Anterior cingulate cortex (tissue), 58 donors: Measurements from ENCODE around the gene TBXAS1.

Experiments used
- DNase-seq, 58 donors: peaks; one replicate each; lab custom pipeline; 2025; lab: John Stamatoyannopoulos, UW

Gene TBXAS1

DNA sequence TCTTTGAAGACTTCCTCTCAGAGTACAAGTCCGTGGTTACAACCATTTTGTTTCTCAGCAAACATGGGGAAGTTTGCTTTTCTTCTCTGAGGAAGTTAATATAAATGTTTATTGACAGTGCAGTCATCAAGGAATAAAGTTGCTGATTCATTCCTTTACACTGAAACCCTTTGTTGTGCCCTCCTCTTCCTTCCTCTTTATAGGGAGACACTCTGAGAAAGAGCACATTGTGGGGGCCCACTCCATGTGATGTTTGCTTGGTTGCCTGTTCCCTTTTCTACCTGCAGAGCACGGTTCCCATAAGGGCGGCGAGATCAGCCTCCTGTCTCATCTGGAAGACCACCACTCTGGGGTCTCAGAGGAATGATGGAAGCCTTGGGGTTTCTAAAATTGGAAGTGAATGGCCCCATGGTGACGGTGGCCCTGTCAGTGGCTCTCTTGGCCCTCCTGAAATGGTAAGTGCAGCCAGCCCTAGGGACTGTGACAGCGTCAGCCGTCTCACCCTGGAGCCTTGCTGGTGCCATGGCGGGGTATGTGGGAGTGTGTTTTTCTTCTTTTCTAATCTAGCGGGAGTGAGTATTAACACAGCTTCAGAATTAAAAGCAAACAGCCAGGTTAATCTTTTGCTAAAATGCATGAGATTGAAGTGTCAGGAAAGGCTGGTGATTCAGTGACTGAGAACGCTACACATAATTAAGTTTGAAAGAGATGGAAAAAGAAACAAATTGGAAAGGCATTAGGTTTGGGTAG, at the start of gene TBXAS1:
TSS of gene TBXAS1 (plus strand) at position 240 of the 750 bp plus-strand sequence. CDS start at position 367, 127 bp downstream.
- peak in 9 of 58 donors; percentile 2 to 63 (median 6) for DNase-seq

DNA sequence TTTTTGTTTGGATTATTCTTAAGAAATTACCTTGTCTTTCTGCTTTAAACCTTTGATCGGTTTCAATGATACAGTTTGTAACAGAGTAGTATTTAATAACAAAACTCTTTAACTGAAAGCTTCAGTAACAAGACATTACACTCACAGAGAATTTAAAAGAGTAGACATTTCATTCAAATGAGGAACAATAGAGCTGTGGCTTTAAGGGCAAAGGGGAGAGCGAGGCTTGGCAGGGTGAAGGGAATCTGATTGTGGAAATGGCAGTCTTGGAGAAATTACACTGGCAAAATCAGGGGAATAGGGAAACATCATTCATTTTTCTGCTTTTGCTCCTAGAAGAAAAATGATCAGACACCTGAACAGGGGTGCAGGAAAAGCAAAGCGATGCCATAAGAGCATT, 46.1 kb upstream of the TBXAS1 start:
- no peak for DNase-seq

DNA sequence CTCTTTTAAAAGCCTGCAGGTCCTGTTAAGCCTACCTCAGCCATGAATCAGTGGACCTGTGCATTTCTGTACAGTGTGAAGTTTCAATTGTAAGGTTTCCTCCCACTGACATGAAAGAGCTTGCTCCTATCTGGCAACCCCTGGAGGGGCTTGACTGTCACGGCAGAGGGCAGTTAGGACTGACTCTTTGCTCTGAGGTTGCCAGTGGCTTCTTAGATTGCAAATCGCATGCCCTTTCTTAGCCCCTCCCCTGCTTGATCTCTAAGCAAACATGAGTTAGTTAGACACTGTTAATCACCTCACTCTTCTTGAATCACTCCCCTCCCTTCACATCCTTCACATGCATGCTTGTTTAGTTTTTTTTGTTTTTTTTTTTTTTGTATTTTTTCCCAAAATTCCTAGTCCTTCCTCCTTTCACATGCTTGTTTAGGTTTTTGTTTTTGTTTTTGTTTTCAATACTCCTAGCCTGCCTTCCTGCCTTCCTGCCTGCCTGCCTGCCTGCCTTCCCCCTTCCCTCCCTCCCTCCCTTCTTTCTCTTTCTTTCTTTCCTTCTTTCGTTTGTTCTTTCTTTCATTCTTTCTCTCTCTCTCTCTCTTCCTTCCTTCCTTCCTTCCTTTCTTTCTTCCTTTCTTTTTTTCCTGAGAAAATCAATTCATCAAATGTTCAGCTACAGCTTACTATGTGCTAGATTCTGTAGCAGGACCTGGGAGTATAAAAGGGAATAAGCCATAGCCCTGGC, 45.2 kb upstream of the TBXAS1 start:
- DNase-seq = no peak

DNA sequence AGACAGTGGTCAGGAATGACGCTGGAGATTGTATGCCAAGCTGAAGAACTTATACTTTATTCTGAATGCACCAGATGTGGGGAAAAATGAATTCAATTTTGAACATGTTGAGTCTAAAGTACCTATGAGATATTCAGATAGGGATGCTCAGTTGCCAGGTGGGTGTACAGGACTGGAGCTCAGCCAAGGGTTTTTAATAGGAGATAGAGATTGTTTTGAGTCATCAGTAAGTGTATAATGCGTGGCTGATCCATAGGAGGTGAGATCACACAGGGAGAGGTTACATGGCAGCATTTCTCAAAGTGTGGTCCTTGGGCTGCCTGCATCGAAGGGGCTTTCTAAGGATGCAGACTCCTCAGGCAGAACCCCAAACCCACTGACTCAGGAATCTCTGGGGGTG, 44.4 kb upstream of the TBXAS1 start:
- no peak for DNase-seq

DNA sequence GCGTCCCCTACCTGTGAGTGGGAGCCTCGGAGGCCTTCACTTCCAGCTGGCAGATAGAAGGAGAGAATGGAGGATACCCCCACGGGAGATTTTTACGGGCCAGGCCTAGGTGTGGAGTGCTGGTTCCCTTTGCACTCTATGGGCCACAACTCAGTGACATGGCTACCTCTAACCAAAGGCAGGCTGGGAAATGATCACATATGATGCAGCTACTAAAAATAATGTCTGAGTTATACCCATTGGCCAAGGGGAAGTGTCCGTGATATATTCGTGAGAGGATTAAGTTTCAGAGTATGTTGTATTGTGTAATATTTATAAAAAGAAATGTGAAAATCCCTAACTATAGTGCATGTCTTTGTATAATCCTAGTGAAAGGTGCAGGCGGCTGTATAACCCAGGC, 37.7 kb upstream of the TBXAS1 start:
- DNase-seq = no peak

DNA sequence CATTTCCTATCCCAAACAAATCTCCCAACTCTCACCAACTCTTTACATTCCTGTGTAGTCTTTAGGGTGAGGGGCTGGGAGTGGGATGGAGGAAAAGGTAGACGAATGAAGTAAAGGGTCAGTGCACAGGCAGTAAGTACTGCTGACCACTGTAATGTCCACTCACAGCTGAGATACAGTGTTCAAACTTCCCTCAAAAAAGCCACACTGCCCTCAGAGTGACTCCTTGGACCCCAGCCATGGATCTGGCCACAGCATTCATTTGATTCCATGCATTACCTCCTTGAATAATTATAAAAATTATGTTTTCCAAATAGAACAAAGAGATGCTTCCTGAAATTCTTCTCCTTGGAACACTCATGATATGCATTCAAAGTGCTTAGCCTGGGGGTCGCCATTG, 31.5 kb upstream of the TBXAS1 start:
- DNase-seq = no peak

DNA sequence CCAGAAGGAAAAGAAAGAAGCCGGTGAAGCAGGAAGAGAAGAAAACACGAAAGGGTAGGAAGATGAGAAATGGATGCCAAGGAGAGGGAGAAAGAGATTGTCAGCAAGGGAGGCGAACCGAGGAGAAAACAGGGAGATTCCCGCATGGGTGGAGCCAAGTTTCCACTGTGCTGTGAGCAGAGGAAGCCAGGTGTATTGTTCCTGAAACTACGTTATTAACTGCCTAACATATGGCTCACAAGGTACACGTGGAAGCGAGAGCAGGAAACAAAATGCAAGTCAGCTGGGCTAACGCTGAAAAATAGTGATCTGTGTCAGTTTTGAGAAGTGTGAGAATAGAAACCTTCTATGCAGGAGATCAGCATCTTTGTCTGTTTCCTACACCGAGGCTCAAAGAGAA, 30.8 kb upstream of the TBXAS1 start:
- DNase-seq = peak in 1 of 58 donors; percentile 4

DNA sequence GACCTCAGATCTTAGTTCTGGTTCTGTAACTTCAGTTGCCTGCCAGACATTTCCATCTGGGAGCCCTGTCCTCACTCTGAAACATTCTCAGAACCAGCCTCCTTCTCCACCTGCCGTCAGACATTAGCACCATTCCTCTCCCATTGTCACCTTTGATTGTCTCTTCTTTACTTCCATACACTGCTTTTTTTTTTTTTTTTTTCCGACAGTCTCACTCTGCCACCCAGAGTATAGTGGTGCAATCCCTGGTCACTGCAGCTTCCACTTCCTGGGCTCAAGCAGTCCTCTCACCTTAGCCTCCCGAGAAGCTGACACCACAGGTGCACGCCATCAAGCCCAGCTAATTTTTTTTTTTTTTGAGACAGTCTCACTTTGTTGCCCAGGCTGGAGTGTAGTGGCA, 30.2 kb upstream of the TBXAS1 start:
- no peak for DNase-seq

DNA sequence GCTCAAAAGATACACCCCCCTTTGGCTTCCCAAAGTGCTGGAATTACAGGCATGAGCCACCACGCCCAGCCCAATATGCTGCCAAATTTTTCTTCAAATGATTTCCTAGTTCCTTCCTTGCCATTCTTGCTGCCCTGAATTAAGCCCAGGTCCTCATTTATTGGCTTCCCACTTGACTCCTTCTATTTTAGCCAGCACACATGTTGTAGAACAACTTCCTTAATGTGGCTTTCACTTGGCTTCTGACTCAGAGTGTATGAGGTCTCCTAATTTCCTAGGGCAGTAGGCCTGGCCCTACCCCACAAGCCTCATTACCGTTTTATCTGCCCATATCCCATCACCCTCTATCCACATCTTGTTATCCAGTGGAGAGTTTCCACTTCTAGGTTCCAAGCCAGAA, 29.5 kb upstream of the TBXAS1 start:
- DNase-seq = peak in 1 of 58 donors; percentile 4

DNA sequence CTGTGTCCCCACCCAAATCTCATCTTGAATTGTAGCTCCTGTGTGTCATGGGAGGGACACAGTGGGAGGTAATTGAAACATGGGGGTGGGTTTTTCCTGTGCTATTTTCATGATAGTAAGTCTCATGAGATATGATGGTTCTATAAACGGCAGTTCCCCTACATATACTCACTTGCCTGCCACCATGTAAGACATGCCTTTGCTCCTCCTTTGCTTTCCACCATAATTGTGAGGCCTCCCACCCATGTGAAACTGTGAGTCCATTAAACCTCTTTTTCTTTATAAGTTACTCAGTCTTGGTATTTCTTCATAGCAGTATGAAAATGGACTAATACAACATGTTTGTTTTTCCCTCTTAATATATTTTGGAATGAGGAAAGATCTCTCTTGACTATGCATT, 24.5 kb upstream of the TBXAS1 start:
- DNase-seq = no peak

DNA sequence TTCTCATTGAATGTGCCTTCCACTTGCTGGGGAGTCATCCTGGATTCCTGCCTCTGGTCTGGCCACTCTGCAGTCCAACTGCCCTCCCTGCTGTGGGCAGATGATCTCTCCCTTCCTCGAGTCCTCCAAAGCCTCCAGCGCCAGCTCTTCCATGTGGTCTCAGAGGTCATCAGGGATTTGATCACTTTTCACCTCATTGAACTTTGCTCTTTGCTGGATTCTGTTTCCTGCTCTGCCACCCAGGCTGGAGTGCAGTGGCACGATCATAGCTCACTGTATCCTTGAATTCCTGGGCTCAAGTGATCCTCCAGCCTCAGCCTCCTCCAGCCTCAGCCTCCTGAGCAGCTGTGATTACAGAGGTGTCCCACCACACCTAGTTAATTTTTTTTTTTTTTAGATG, 22.1 kb upstream of the TBXAS1 start:
- no peak for DNase-seq

DNA sequence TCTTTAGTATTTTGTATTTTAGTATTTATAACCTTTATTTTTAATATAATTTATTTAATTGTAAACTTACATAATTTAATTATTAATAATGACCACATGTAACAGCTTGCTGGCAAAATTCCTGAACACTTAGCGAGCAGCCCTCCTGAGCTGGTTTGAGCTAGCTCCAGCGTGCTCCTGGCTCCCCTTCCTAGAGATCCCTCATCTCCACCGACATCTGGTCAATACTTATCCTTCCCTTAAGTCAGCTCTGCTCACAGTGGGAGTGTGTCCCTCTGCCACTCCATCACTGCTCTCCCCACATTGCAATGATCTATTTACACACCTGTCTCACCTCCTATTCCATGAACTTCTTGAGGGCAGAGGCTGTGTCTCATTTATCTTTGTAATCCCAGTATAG, 20.6 kb upstream of the TBXAS1 start:
- no peak for DNase-seq

DNA sequence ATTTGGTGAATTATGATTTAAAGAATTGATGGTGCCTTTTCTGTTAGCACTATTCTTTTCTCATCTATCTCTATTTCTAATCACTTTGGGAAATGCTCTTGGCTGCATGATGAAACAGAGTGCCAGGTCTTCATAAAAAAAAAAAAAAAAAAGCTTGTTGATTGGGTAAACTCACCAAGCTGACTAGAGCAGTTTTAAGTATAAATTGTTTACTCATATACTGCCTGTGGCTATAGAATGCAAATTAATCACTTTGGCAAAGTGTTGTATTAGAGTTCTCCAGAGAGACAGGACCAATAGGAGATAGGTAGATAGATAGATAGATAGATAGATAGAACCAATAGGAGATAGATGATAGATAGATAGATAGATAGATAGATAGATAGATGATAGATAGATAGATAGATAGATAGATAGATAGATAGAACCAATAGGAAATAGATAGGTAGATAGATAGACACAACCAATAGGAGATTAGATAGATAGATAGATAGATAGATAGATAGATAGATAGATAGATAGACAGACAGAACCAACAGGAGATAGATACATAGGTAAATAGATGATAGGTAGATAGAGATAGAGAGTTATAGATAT, 20.1 kb upstream of the TBXAS1 start:
- no peak for DNase-seq

DNA sequence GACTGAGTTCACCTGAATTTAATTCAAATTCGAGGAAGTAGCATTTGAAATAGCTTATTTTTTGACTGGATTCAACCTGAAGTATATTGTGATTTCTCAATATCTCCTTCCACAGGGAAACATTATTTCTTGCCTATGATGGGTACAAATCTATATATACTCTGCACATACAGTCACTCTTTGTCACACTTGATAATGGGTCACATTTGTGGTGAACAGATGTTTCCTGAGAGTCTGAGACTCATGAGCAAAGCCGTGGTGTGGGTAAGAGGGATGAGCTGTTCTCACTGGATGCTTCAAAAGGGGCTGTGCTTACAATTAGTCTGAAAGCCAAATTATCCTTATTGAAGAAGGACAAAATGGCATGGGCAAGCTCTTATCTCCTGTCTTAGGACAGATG, 18.0 kb upstream of the TBXAS1 start:
- DNase-seq = no peak

DNA sequence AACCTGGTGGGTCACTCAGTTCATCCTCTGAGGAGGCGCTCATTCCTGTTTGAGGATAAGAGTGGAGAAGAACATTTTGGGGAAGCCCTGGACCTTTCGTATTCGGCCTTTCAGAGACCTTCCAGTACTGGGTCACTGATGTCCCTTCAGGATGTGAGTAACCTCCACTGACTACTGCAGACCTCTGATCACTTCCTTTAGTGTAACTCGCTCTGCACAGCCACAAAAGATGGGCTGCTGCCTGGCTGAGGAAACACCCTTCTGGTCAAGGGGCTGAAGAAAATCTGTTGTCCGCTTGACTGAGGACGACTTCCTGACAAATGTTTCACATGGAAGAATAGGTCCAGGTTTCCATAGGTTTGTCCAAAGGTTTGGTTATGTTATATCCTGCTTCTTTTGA, 15.9 kb upstream of the TBXAS1 start:
- no peak for DNase-seq

DNA sequence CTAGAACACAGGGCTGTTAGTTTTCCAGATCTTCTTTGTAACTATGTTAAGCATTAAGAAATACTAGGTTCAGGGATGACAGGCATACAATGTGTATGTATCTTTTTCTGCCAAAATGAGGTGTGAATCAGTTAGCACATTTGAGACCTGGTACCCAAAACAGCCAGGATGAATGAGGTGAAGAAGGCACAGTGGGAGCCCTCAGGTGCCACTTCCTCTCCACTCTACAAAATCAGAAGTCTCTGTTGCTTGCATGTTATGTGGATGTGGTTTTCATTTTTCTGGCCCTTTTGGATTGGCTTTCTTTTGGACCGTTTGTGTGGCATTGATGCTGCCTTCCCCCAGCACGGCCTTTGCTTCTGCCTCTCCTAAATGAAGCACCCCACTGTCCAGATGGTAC, 15.4 kb upstream of the TBXAS1 start:
- no peak for DNase-seq

DNA sequence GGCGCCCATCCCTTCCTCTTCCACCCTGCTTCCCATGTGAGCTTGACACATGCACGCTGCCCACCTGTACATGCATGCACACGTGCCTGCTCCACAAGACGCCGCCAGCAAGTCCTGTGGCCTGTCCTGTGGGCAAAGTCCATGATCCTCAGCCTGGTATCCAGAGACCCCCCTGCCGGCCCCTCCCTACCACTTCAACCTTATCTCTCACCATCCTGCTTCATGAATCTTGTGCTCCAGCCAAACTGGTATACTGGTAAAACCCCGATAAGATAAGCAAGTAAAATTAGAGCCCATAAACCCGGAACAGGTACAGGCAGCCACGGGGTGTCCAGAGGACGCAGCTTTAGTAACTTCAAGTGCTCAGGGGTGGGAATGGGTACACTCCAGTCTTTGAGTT, 11.8 kb upstream of the TBXAS1 start:
- DNase-seq = no peak

DNA sequence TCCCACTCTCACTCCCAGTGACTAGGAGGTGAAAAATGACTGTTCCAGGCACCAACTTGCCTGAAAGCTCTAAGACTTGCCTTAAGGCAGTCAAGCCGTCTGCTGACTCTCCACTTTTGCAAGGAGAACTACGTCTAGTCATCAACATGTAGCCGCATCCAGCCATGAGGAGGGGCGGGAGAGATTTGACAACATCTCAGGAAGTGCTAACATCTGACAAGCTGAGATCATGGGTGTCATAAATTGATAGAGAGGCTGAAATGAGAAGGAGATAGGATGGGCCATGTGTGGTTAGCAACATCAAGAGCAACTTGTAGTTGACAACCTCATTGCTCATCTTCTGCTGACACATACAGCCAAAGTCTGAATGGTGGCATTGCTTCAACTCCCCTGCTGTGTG, 9.0 kb upstream of the TBXAS1 start:
- no peak for DNase-seq

DNA sequence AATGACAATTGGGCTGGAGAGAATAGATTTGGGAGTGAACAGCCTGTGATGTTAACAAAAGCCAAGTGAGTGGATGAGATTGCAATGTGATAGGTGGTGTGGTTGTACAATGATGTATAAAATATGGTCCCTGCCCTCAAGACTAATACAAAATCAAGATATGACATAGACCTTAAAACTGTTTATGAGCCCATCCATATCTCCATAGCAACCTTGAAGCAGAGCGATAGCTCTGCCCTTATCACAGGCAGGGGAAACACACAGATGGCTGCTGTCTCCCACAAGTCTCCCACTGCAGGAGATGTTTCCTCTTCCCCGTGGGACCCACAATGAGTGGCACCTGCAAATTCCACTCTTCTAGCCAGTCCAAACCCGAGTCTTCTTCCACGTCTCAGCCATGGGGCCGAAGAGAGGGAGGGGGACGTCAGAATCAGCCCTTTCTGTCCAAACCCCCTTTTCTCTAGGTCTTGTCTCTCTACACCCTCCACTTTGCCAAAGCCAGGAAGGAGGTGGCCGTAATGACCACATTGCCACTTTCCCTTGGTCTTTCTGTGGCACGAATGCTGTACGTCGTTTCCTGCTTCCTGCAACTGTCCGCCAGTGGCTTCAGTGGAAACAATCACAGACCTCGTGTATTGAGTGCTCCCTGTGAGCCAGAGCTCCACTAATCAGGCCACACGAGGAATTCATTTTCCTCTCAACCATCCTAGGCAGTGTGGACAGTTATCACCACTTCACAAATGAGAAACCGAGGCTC, 7.5 kb upstream of the TBXAS1 start:
- DNase-seq = no peak

DNA sequence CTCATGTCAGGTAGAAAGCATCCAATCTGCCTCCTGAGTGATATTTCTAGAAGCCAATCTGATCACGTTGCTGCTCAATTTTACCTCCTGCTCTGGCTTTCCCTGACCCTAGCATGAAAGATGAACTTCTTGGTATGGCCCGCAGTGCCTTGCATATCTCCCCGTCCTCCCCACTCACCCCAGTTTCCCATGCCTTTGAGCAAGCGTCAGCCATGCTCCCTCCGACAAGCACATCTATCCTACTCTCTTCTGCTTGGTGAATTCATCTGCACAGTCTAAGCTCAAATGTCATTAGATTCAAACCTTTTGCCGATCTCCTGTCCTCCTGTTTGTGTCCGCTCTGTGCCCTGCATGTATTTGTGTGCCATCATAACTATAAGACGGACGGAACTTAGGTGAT, 6.2 kb upstream of the TBXAS1 start:
- DNase-seq = no peak

DNA sequence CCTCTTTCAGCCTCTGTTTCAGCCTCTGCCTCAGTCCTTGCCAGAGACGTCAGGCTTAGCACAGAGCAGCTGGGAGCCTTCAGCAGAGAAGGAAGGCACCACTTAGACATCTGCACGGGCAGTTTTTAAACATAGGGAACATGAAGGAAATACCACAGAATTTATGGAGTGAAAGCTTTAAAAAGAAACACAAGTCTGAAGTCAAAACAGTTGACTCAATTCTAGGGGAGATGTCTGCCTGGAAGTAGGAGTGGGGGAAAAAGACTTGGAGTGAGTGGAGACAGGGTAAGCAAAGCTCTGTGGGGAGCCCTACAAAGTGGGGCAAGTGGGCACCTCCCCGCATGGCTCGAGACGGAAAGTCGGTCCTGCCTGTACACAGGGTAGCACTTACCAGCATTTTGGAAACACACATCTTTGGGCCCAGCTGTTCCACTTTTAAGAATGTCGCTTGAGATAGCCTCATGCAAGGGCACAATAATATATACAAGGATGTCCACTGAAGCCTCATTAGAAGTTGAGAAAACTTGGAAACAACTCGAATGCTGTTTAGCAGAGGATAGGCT, 5.0 kb upstream of the TBXAS1 start:
- peak in 1 of 58 donors; percentile 8 for DNase-seq
